Measurements from ENCODE around the gene LIPT1.
"Not testable (repeated sequence)": the region's sequence is repeated elsewhere in the genome, so short reads cannot be mapped to it uniquely, and the experiment has no call there.

- TF ChIP-seq POLR2A (IDR thresholded peaks at IDR 0.05), result not testable (repeated sequence)
- TF ChIP-seq, protein P1, sequence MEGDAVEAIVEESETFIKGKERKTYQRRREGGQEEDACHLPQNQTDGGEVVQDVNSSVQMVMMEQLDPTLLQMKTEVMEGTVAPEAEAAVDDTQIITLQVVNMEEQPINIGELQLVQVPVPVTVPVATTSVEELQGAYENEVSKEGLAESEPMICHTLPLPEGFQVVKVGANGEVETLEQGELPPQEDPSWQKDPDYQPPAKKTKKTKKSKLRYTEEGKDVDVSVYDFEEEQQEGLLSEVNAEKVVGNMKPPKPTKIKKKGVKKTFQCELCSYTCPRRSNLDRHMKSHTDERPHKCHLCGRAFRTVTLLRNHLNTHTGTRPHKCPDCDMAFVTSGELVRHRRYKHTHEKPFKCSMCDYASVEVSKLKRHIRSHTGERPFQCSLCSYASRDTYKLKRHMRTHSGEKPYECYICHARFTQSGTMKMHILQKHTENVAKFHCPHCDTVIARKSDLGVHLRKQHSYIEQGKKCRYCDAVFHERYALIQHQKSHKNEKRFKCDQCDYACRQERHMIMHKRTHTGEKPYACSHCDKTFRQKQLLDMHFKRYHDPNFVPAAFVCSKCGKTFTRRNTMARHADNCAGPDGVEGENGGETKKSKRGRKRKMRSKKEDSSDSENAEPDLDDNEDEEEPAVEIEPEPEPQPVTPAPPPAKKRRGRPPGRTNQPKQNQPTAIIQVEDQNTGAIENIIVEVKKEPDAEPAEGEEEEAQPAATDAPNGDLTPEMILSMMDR (IDR thresholded peaks at IDR 0.05), result not testable (repeated sequence)
Measured at GRCh38 chr2:99135044-99135556, 19.7 kb upstream of the LIPT1 start.

Measured in right lobe of liver (tissue), 4 donors.